Measurements from ENCODE around the gene BCAS1. TPM values are rescaled to one million over a fixed set of nuclear protein-coding genes. Genes with fewer than 3 reads are reported as not detected.

Gene BCAS1
- total RNA-seq, 1 donor from 2014 or later, result 0.81 TPM

DNA sequence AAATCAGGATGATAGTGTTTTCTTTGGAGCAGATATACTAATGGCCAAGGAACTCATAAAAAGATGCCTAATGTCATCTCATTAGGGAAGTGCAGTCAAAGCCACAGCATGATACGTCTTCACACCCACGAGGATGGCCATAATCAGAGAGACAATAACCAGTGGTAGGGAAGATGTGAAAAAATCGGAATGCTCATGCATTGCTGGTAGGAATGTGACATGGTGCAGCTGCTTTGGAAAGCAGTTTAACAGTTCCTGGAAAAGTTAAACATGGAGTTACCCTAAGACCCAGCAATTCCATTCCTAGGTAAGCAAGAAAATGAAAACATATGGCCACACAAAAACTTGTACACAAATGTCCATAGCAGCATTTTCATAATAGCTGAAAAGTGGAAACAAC, 29.9 kb downstream of the BCAS1 start:
- Mint-ChIP-seq H3K27me3 (no peaks in the 10 kb centered on the region), H3K36me3 (ENCODE audit: insufficient read depth) (no peaks in the 10 kb centered on the region), H3K4me1 (ENCODE audit: low read depth) (no peaks in the 10 kb centered on the region), H3K27ac (no peak overlapping the region), H3K4me3 (ENCODE audit: low read depth) (no peak overlapping the region), H3K9me3 (ENCODE audit: low read depth) (no peaks in the 10 kb centered on the region)
- TF ChIP-seq, protein P1, sequence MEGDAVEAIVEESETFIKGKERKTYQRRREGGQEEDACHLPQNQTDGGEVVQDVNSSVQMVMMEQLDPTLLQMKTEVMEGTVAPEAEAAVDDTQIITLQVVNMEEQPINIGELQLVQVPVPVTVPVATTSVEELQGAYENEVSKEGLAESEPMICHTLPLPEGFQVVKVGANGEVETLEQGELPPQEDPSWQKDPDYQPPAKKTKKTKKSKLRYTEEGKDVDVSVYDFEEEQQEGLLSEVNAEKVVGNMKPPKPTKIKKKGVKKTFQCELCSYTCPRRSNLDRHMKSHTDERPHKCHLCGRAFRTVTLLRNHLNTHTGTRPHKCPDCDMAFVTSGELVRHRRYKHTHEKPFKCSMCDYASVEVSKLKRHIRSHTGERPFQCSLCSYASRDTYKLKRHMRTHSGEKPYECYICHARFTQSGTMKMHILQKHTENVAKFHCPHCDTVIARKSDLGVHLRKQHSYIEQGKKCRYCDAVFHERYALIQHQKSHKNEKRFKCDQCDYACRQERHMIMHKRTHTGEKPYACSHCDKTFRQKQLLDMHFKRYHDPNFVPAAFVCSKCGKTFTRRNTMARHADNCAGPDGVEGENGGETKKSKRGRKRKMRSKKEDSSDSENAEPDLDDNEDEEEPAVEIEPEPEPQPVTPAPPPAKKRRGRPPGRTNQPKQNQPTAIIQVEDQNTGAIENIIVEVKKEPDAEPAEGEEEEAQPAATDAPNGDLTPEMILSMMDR (IDR thresholded peaks at IDR 0.05; ENCODE audit: unreplicated experiment), result no peak
- no peak for DNase-seq (ENCODE audit: low spot score, unreplicated experiment)

DNA sequence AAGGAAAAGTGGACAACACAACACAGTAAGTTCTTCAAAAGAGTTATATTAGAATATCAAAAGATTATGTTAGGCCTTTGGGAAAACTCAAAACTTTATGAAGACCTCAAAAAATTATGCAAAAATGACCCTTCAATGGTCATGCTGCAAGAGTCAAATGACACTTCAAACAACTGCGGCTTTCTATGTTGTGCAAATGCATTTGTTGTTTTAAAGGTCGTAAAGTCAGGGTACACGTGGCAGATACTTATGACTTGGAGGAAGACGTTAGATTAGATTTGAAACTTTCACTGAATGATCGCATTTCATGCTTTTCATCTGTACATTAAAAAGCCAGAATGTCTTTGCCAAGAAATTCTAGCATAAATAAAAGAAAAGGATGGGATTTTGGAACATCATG, 31.4 kb downstream of the BCAS1 start:
- no peak overlapping the region for H3K27ac Mint-ChIP-seq
- H3K4me1 Mint-ChIP-seq (ENCODE audit: low read depth), result no peaks in the 10 kb centered on the region
- no peaks in the 10 kb centered on the region for H3K36me3 Mint-ChIP-seq (ENCODE audit: insufficient read depth)
- no peak overlapping the region for H3K4me3 Mint-ChIP-seq (ENCODE audit: low read depth)
- no peak for DNase-seq (ENCODE audit: low spot score, unreplicated experiment)
- no peaks in the 10 kb centered on the region for H3K27me3 Mint-ChIP-seq
- TF ChIP-seq, protein P1 (IDR thresholded peaks at IDR 0.05; ENCODE audit: unreplicated experiment), result no peak
- no peaks in the 10 kb centered on the region for H3K9me3 Mint-ChIP-seq (ENCODE audit: low read depth)

DNA sequence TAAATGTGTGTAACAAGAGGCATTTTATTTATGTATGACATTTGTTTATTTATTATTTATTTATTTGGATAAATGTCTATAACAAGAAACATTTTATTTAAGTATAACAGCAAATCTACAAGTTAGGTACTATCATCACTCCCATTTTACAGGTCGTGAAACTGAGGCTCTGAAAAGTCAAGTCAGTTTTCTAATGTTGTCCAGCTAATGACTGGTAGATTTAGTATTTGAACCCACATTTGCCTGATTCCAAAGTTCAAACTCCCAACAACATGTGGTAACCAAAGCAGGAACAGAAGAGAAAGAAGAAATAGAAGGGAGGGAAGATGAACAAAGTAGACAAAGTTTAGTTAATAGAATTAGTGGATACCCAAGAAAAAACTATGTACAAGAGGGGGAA, 32.9 kb downstream of the BCAS1 start:
- Mint-ChIP-seq H3K27me3 (no peaks in the 10 kb centered on the region), H3K36me3 (ENCODE audit: insufficient read depth) (no peaks in the 10 kb centered on the region), H3K27ac (no peak overlapping the region), H3K4me1 (ENCODE audit: low read depth) (no peaks in the 10 kb centered on the region), H3K9me3 (ENCODE audit: low read depth) (peaks cover 6% of the 10 kb centered on the region), H3K4me3 (ENCODE audit: low read depth) (no peak overlapping the region)
- TF ChIP-seq, protein P1 (IDR thresholded peaks at IDR 0.05; ENCODE audit: unreplicated experiment), result no peak
- no peak for DNase-seq (ENCODE audit: low spot score, unreplicated experiment)

DNA sequence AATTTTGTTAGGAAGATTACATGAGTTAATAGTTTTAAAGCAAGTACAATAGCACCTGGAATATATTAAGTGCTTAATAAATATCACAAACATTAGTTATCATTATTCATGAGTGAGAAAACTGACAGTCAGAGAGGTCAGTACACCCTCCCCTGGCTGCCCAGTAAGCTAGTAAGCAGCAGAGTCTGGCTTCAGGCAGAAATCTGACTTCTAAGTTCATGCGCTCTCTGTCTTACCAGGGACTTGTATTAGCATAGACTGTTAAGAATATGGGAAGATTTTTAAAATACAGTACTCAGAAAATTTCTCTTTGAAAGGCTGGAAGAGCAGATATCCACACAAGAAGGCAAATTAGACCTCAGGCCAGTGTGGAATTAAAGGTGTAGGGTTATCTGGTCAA, 40.8 kb downstream of the BCAS1 start:
- Mint-ChIP-seq H3K9me3 (ENCODE audit: low read depth) (peaks cover 13% of the 10 kb centered on the region), H3K4me1 (ENCODE audit: low read depth) (peaks cover 2% of the 10 kb centered on the region), H3K36me3 (ENCODE audit: insufficient read depth) (no peaks in the 10 kb centered on the region), H3K27ac (no peak overlapping the region), H3K27me3 (peaks cover 2% of the 10 kb centered on the region), H3K4me3 (ENCODE audit: low read depth) (no peak overlapping the region)
- TF ChIP-seq, protein P1 (IDR thresholded peaks at IDR 0.05; ENCODE audit: unreplicated experiment), result no peak
- DNase-seq (ENCODE audit: low spot score, unreplicated experiment), result no peak

DNA sequence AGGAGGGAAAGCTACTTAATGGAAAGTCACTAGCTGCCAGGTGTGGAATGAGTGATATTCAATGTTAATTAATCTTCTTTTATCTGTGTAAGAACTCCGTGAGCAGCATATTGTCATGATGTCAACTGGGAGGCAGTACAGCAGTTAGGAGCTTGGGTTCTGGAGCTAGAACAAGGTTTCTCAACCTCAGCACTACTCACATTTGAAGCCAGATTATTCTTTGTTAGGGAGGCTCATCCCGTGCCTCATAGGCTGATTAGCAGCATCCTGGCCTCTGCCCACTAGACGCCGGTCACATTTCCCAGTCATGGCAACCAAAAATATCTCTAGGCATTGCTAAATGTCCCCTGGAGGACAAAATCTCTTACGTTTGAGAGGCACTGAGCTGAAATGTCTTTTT, 41.2 kb downstream of the BCAS1 start:
- H3K9me3 Mint-ChIP-seq (ENCODE audit: low read depth), result peaks cover 13% of the 10 kb centered on the region
- H3K36me3 Mint-ChIP-seq (ENCODE audit: insufficient read depth), result no peaks in the 10 kb centered on the region
- H3K4me1 Mint-ChIP-seq (ENCODE audit: low read depth), result peaks cover 2% of the 10 kb centered on the region
- no peak for DNase-seq (ENCODE audit: low spot score, unreplicated experiment)
- H3K4me3 Mint-ChIP-seq (ENCODE audit: low read depth), result no peak overlapping the region
- TF ChIP-seq, protein P1 (IDR thresholded peaks at IDR 0.05; ENCODE audit: unreplicated experiment), result no peak
- peaks cover 2% of the 10 kb centered on the region for H3K27me3 Mint-ChIP-seq
- H3K27ac Mint-ChIP-seq, result no peak overlapping the region
